ENCODE measurements around the gene LANCL3.

- TF ChIP-seq CTCF (conservative IDR thresholded peaks at IDR 0.05; ENCODE audit: low read length) (no peak), EZH2phosphoT487 (IDR thresholded peaks at IDR 0.05; ENCODE audit: borderline replicate concordance) (no peak)
Observed at GRCh38 chrX:37603938-37604409, 32.5 kb downstream of the LANCL3 start.
